ENCODE data around the gene COPZ2.

DNA sequence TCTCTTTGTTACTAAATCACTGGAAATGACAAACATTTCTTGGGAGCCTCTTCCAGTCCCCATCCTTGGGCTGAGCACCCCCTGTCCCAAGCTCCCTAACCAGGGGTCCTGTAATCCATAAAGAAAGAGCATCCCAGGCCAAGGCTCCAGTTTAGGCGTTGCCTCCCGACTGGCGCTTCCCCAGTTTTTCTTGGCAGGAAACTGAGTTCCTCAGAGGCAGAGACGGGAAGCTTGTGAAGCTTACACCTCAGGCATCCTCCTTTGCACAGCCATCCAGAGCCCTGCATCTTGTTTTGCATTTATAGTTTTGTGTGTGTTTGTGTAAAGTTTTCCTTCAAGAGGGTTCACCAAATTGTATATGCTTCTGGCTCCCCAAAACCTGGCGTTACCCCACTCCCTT is 7.1 kb downstream of the COPZ2 start:
- no peak for TF ChIP-seq POLR2A (IDR thresholded peaks at IDR 0.05)
- TF ChIP-seq, protein P1, sequence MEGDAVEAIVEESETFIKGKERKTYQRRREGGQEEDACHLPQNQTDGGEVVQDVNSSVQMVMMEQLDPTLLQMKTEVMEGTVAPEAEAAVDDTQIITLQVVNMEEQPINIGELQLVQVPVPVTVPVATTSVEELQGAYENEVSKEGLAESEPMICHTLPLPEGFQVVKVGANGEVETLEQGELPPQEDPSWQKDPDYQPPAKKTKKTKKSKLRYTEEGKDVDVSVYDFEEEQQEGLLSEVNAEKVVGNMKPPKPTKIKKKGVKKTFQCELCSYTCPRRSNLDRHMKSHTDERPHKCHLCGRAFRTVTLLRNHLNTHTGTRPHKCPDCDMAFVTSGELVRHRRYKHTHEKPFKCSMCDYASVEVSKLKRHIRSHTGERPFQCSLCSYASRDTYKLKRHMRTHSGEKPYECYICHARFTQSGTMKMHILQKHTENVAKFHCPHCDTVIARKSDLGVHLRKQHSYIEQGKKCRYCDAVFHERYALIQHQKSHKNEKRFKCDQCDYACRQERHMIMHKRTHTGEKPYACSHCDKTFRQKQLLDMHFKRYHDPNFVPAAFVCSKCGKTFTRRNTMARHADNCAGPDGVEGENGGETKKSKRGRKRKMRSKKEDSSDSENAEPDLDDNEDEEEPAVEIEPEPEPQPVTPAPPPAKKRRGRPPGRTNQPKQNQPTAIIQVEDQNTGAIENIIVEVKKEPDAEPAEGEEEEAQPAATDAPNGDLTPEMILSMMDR (IDR thresholded peaks at IDR 0.05), result no peak

Measured in suprapubic skin (tissue), 3 donors.